ENCODE measurements around the gene INSL3. TPM values are rescaled to one million over a fixed set of nuclear protein-coding genes. Genes with fewer than 3 reads are reported as not detected.

Gene INSL3
- total and polyA plus RNA-seq, 2 donors (not counting 3 experiments of a cell fraction or from before 2014, with no cell fraction given), result not detected

GRCh38 chr19:17834350-17835181 is 13.2 kb upstream of the INSL3 start:
- no peak overlapping the region for H3K4me3 ChIP-seq (replicated peaks in 1 of 3; ENCODE audit: insufficient read depth in 1 of 3, low read depth in 1 of 3, low read length in 3 of 3)
- FAIRE-seq (no peak), DNase-seq (ENCODE audit: low read depth, low spot score) (no peak)
- CTCF ChIA-PET, result no interaction called here
- peaks cover 11% of the 10 kb centered on the region for H3K4me1 ChIP-seq (ENCODE audit: control insufficient read depth, extremely low read depth, insufficient read depth, low read length)
- intact Hi-C loops (cut with micrococcal nuclease), result no loop called here
- no peak overlapping the region for H2AFZ ChIP-seq (ENCODE audit: low read depth, low read length)
- H3K36me3 ChIP-seq (ENCODE audit: control insufficient read depth in 2 of 2, extremely low read depth in 1 of 2, insufficient read depth in 2 of 2, low read length in 2 of 2), result no peaks in the 10 kb centered on the region
- H3K4me2 ChIP-seq (ENCODE audit: insufficient read depth, low read length), result no peak overlapping the region
- POLR2A ChIA-PET, result no interaction called here
- H3K27me3 ChIP-seq (ENCODE audit: control insufficient read depth in 2 of 2, insufficient read depth in 2 of 2, low read length in 2 of 2), result peaks cover 0 to 3% of the 10 kb centered on the region in 2 experiments
- H3K9ac ChIP-seq (replicated peaks; ENCODE audit: extremely low read depth, insufficient read depth, low read length), result no peak overlapping the region
- no peaks in the 10 kb centered on the region for H3K79me2 ChIP-seq (ENCODE audit: control insufficient read depth, insufficient read depth, low read length)
- dilution Hi-C loops (cut with MboI; ENCODE audit: extremely low pct_ligation_motif_present, low sequenced_read_pairs), result no loop called here
- no peaks in the 10 kb centered on the region for H4K20me1 ChIP-seq (replicated peaks; ENCODE audit: control insufficient read depth, extremely low read depth, insufficient read depth, low read length)
- no peaks in the 10 kb centered on the region for H3K9me1 ChIP-seq (replicated peaks; ENCODE audit: control insufficient read depth, extremely low read depth, insufficient read depth, low read length)
- BruUV-seq (replicated peaks), result no TSS peak
- H3K9me3 ChIP-seq (replicated peaks; ENCODE audit: control insufficient read depth, insufficient read depth, low read length), result no peaks in the 10 kb centered on the region
- TF ChIP-seq, protein P1, sequence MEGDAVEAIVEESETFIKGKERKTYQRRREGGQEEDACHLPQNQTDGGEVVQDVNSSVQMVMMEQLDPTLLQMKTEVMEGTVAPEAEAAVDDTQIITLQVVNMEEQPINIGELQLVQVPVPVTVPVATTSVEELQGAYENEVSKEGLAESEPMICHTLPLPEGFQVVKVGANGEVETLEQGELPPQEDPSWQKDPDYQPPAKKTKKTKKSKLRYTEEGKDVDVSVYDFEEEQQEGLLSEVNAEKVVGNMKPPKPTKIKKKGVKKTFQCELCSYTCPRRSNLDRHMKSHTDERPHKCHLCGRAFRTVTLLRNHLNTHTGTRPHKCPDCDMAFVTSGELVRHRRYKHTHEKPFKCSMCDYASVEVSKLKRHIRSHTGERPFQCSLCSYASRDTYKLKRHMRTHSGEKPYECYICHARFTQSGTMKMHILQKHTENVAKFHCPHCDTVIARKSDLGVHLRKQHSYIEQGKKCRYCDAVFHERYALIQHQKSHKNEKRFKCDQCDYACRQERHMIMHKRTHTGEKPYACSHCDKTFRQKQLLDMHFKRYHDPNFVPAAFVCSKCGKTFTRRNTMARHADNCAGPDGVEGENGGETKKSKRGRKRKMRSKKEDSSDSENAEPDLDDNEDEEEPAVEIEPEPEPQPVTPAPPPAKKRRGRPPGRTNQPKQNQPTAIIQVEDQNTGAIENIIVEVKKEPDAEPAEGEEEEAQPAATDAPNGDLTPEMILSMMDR (IDR thresholded peaks at IDR 0.05; ENCODE audit: extremely low read depth in 1 of 2, insufficient read depth in 1 of 2, low read depth in 1 of 2, low read length in 2 of 2), result no peak
- H3K27ac ChIP-seq (ENCODE audit: insufficient read depth, low read depth, low read length), result no peak overlapping the region

- intact Hi-C loops (cut with micrococcal nuclease) (no loop called here), dilution Hi-C loops (cut with MboI; ENCODE audit: extremely low pct_ligation_motif_present, low sequenced_read_pairs) (no loop called here)
- Histone ChIP-seq H3K27me3 (ENCODE audit: control insufficient read depth in 2 of 2, insufficient read depth in 2 of 2, low read length in 2 of 2) (peaks cover 0 to 3% of the 10 kb centered on the region in 2 experiments), H3K9me3 (replicated peaks; ENCODE audit: control insufficient read depth, insufficient read depth, low read length) (no peaks in the 10 kb centered on the region), H4K20me1 (replicated peaks; ENCODE audit: control insufficient read depth, extremely low read depth, insufficient read depth, low read length) (no peaks in the 10 kb centered on the region), H3K36me3 (ENCODE audit: control insufficient read depth in 2 of 2, extremely low read depth in 1 of 2, insufficient read depth in 2 of 2, low read length in 2 of 2) (no peaks in the 10 kb centered on the region), H3K79me2 (ENCODE audit: control insufficient read depth, insufficient read depth, low read length) (no peaks in the 10 kb centered on the region), H2AFZ (ENCODE audit: low read depth, low read length) (no peak overlapping the region), H3K4me1 (ENCODE audit: control insufficient read depth, extremely low read depth, insufficient read depth, low read length) (peaks cover 11% of the 10 kb centered on the region), H3K4me3 (replicated peaks in 1 of 3; ENCODE audit: insufficient read depth in 1 of 3, low read depth in 1 of 3, low read length in 3 of 3) (no peak overlapping the region), H3K4me2 (ENCODE audit: insufficient read depth, low read length) (no peak overlapping the region), H3K27ac (ENCODE audit: insufficient read depth, low read depth, low read length) (no peak overlapping the region), H3K9me1 (replicated peaks; ENCODE audit: control insufficient read depth, extremely low read depth, insufficient read depth, low read length) (no peaks in the 10 kb centered on the region), H3K9ac (replicated peaks; ENCODE audit: extremely low read depth, insufficient read depth, low read length) (no peak overlapping the region)
- POLR2A ChIA-PET, result interaction anchor here (1.1 kb wide), 1 partner anchor 27 kb away, joined by 3 read pairs; no protein-coding TSS in a partner anchor
- TF ChIP-seq EZH2 (IDR thresholded peaks at IDR 0.05; ENCODE audit: borderline replicate concordance, low read depth, low read length, severe bottlenecking), result no peak
- TF ChIP-seq JUN (IDR thresholded peaks at IDR 0.05; ENCODE audit: borderline replicate concordance, insufficient read depth, insufficient read length, low read depth), result no peak
- TF ChIP-seq, protein P1 (IDR thresholded peaks at IDR 0.05; ENCODE audit: extremely low read depth in 1 of 2, insufficient read depth in 1 of 2, low read depth in 1 of 2, low read length in 2 of 2), result no peak
- no peak for TF ChIP-seq GATA2 (IDR thresholded peaks at IDR 0.05; ENCODE audit: insufficient read depth, insufficient read length, low read depth, low read length)
- TF ChIP-seq POLR2A (IDR thresholded peaks at IDR 0.05; ENCODE audit: low read depth, low read length), result no peak
- TF ChIP-seq MYC (IDR thresholded peaks at IDR 0.05; ENCODE audit: low read depth, low read length), result no peak
- TF ChIP-seq FOS (IDR thresholded peaks at IDR 0.05; ENCODE audit: borderline replicate concordance, insufficient read depth, low read length), result no peak
- TF ChIP-seq, protein P2, sequence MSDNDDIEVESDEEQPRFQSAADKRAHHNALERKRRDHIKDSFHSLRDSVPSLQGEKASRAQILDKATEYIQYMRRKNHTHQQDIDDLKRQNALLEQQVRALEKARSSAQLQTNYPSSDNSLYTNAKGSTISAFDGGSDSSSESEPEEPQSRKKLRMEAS (IDR thresholded peaks at IDR 0.05; ENCODE audit: insufficient read depth, insufficient read length), result no peak
- no peak for TF ChIP-seq POLR2AphosphoS5 (IDR thresholded peaks at IDR 0.05; ENCODE audit: insufficient read depth, low read depth, low read length)
- CTCF ChIA-PET, result interaction anchor here (0.9 to 3.1 kb wide), 2 partner anchors 22 to 27 kb away, joined by 3 to 10 read pairs; partner anchors contain the start of gene RPL18A
- FAIRE-seq (no peak), DNase-seq (ENCODE audit: low read depth, low spot score) (no peak)
- BruUV-seq (replicated peaks), result no TSS peak
These were observed 11.3 kb upstream of the INSL3 start for GRCh38 chr19:17832443-17833208.
